ENCODE data around the gene RGS19.

DNA sequence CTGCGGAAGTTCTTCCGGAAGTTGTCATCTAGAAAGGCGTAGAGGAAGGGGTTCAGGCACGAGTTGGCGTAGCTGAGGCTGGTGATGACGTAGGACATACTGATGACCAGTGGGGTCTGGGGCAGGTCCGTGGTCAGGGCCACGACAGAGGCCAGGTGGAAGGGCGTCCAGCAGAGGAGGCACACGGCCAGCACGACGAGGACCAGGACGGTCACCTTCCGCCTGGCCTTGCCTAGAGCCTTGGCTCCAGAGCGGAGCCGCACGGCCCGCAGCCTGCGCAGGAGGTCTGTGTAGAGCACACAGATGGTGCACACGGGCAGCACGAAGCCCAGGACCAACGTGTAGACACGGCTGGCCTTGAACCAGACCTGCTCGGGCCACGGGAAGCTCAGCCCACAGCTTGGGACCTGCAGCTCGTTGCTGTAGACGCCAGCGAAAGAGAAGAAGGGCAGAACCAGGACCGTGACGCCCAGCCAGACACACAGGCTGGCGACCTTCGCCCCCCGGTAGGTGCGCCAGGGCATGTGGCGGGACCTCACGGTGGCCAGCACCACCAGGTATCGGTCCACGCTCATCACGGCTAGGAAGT, 26.6 kb upstream of the RGS19 start:
- TF ChIP-seq, protein P1, sequence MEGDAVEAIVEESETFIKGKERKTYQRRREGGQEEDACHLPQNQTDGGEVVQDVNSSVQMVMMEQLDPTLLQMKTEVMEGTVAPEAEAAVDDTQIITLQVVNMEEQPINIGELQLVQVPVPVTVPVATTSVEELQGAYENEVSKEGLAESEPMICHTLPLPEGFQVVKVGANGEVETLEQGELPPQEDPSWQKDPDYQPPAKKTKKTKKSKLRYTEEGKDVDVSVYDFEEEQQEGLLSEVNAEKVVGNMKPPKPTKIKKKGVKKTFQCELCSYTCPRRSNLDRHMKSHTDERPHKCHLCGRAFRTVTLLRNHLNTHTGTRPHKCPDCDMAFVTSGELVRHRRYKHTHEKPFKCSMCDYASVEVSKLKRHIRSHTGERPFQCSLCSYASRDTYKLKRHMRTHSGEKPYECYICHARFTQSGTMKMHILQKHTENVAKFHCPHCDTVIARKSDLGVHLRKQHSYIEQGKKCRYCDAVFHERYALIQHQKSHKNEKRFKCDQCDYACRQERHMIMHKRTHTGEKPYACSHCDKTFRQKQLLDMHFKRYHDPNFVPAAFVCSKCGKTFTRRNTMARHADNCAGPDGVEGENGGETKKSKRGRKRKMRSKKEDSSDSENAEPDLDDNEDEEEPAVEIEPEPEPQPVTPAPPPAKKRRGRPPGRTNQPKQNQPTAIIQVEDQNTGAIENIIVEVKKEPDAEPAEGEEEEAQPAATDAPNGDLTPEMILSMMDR (IDR thresholded peaks at IDR 0.05): no peak
- TF ChIP-seq POLR2A (IDR thresholded peaks at IDR 0.05): no peak
